Endothelial cell of umbilical vein (primary cell): ENCODE results near the gene PTTG1IP2.

Experiments
- CTCF ChIP-seq, 2 donors: IDR thresholded peaks; 1 replicate in 1 of 2; 2 replicates in 1 of 2; pipeline ENCODE4 v1.5.1; 2011; ENCODE audit warnings: low read length in 2 of 2, mild to moderate bottlenecking in 2 of 2, moderate library complexity in 2 of 2, control low read depth in 1 of 2, inconsistent platforms in 1 of 2, low read depth in 1 of 2; ENCODE audit not compliant: insufficient read depth in 1 of 2; ENCODE audit errors: extremely low read depth in 1 of 2
- EZH2 ChIP-seq: IDR thresholded peaks from 2 replicates; pipeline ENCODE4 v1.6.1; 2012; ENCODE audit warnings: borderline replicate concordance, low read depth, mild to moderate bottlenecking, moderate library complexity, low read length, inconsistent platforms; ENCODE audit not compliant: severe bottlenecking
- FOS ChIP-seq: IDR thresholded peaks from 2 replicates; pipeline ENCODE4 v1.6.1; 2011; ENCODE audit warnings: mild to moderate bottlenecking, low read length, moderate library complexity, borderline replicate concordance; ENCODE audit not compliant: insufficient read depth
- MYC ChIP-seq: IDR thresholded peaks from one replicate; pipeline ENCODE4 v1.6.1; 2011; ENCODE audit warnings: mild to moderate bottlenecking, low read depth, low read length
- POLR2A ChIP-seq: IDR thresholded peaks from 2 replicates; pipeline ENCODE4 v1.6.1; 2012; ENCODE audit warnings: low read depth, mild to moderate bottlenecking, control low read depth, low read length
- POLR2AphosphoS5 ChIP-seq: IDR thresholded peaks from 2 replicates; pipeline ENCODE4 v1.6.1; 2012; ENCODE audit warnings: low read depth, mild to moderate bottlenecking, control low read depth, low read length, moderate library complexity; ENCODE audit not compliant: insufficient read depth

GRCh38 chr7:90492250-90492649, 22.8 kb downstream of the PTTG1IP2 start:
- TF ChIP-seq CTCF (IDR thresholded peaks at IDR 0.05; ENCODE audit: extremely low read depth in 1 of 2, insufficient read depth in 1 of 2, low read depth in 1 of 2, low read length in 2 of 2) (no peak), POLR2AphosphoS5 (no peak), POLR2A (no peak), EZH2 (no peak), FOS (no peak), MYC (no peak)
